A549 treated with RU486 at 1 μM for 4 hours (cell line): ENCODE data around the gene TEX264. TPM values are rescaled to one million over a fixed set of nuclear protein-coding genes. Genes with fewer than 3 reads are reported as not detected.

Experiments used
- total RNA-seq: library from RNA; stranded (reverse); fragments of 200-300 nt; extraction: Qiagen RNA extraction; gene quantifications from 5 replicates; pipeline ENCODE4 v1.2.3, GENCODE V29; 2022; ENCODE audit warnings: low read depth

The TEX264 gene, protein sequence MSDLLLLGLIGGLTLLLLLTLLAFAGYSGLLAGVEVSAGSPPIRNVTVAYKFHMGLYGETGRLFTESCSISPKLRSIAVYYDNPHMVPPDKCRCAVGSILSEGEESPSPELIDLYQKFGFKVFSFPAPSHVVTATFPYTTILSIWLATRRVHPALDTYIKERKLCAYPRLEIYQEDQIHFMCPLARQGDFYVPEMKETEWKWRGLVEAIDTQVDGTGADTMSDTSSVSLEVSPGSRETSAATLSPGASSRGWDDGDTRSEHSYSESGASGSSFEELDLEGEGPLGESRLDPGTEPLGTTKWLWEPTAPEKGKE
- total RNA-seq: 56.4 to 70.3 TPM (median 66.8 TPM) in 5 replicates

DNA sequence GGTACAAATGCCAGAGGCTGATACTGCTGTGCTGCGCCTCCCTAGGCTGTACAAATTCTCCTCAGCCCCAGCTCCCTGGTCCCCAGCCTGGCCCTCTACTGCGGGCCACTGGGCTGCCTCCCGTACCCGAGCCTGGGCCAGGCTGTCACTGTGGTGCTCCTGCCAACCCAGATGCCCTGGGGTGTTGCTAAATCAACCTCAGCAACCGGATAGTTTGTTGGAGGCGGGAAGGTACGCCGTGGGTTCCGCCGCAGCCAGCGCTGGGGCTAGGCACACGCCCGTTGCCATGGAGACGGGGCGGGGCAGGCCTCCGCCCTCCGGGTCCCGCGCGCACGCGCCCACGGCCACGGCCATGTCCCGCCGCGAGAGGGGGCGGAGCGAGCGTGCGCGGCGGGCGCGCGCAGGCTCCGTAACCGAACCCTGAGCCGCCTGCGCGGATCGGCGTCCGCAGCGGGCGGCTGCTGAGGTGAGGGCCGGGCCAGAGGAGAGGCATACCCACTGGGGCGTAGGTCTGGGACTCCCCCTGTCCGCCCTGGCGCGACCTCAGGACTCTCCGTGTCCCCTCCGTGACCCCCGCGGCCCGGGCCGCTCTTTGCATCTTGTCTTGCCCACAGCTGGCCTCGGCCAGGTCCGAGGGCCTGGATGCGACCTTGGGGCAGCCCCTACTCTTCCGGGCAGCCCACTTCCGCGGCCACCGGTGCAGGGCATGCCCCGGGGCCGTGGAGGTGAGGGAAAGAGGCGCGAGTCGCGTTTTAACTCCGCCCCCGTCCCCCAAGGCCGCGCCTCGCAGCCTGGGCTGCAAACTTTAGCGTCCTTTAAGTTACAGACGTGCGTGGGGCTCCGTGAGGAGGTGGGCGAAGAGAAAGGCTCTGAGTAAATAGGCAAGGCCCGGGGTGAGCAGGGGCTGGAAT is at the start of gene TEX264:
Gene TEX264, plus strand, starts transcription at position 430 of the 911 bp plus-strand sequence. CDS start 3,053 bp downstream, outside the sequence.

DNA sequence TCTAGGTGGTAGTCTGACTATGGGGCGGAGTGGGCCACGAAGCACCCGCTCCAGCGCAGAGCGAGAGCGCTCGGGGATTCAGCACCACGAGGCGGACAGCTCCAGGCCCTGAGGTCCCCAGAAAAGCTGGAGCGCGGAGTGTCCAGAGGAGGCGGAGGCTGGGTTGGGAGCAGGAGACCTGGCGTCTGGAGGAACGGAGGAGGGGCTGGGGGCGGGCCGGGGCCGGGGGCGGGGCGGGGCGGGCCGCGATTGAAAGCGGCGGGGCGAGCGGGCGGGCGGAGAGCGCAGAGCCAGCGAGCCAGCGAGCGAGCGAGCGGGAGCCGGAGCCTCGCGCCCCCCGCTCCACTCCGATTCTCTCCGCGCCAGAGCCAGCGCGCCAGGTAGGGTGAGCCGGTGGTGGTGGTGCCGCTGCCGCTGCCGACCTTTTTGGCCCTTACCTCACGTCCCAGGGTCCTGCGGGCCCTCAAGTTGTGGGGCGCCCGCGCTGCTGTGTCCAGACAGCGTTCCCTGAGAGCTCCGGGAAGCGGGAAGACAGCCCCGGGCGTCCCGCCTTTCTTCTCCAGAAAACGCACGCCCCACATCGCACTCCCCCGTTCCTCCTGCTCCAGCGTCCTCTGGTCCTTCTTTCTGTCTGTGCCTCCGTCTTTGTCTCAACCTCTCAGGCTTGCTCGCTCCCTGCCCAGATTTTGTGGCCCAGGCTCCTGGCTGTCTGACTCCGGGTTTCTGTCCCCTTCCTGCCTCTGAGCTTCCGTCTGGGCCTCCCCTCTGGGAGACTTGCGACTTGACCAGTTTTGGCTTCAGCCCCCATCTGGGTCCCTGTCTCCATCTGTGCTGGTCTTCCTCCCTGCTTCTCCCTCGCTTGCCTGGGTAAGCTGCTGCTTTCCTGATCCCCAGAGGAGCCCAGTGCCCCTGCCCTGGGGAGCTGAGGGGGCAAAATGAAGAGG is 36.0 kb downstream of the TEX264 start, which contains the start of gene GRM2:
Gene GRM2, plus strand, starts transcription at position 281 of the 944 bp plus-strand sequence. CDS start 1,916 bp downstream, outside the sequence.

Other genes starting within 250 kb of the TEX264 start
- gene DCAF1, start 171.2 kb upstream of the TEX264 start, total RNA-seq: 12.3 to 14.2 TPM (median 13.2 TPM) in 5 replicates
- gene RAD54L2, start 132.5 kb upstream of the TEX264 start, total RNA-seq: 3.8 to 4.8 TPM (median 4.1 TPM) in 5 replicates
- 0.03 to 0.05 TPM in 2 of 5 replicates, not detected in the others for gene GRM2, start 35.8 kb downstream of the TEX264 start, total RNA-seq
- gene IQCF6, start 108.0 kb downstream of the TEX264 start, total RNA-seq: not detected in 5 replicates
- gene IQCF2, start 190.4 kb downstream of the TEX264 start, total RNA-seq: not detected in 5 replicates
- not detected in 5 replicates for gene IQCF5, start 204.3 kb downstream of the TEX264 start, total RNA-seq
- gene IQCF1, start 232.1 kb downstream of the TEX264 start, total RNA-seq: not detected in 5 replicates